Activated CD8-positive, alpha-beta memory T cell treated with anti-CD3 and anti-CD28 coated beads, Interleukin-2, amount 10 ng/mL, durations not matched to agents 7 days and 5 days (primary cell): ENCODE measurements around the gene UNC5B. TPM values are rescaled to one million over a fixed set of nuclear protein-coding genes. Genes with fewer than 3 reads are reported as not detected.
A peak's percentile ranks its signal among the peaks of the same experiment; 100 is the strongest.

ENCODE experiments used
- ATAC-seq: fragments of 150-1000 bp; cut with Tn5 transposase; one replicate; pipeline ENCODE4 v1.10.0; 2021; ENCODE audit warnings: moderate library complexity
- CTCF ChIA-PET: fragments of 350-600 bp; sonication (Branson Sonifier 250); formaldehyde crosslinking; loops from one replicate; lab custom pipeline; 2021; ENCODE audit warnings: antibody characterized with exemption; lab: Charles Lee
- DNase-seq: peaks from one replicate; pipeline ENCODE4 v3.0.0-alpha.2; 2020
- H3K27ac Mint-ChIP-seq: one replicate; pipeline ENCODE4 v1.8.0; 2021; ENCODE audit warnings: mild to moderate bottlenecking, mixed read lengths
- H3K27me3 Mint-ChIP-seq: one replicate; pipeline ENCODE4 v1.8.0; 2021; ENCODE audit warnings: mixed read lengths
- H3K36me3 Mint-ChIP-seq: one replicate; pipeline ENCODE4 v1.8.0; 2021; ENCODE audit warnings: mild to moderate bottlenecking, mixed read lengths
- H3K4me1 Mint-ChIP-seq: one replicate; pipeline ENCODE4 v1.8.0; 2021; ENCODE audit warnings: mixed read lengths
- H3K4me3 Mint-ChIP-seq: one replicate; pipeline ENCODE4 v1.8.0; 2021; ENCODE audit warnings: mild to moderate bottlenecking, moderate library complexity, mixed read lengths
- H3K9me3 Mint-ChIP-seq: one replicate; pipeline ENCODE4 v1.8.0; 2022; ENCODE audit warnings: low read depth, mixed read lengths
- total RNA-seq, 2 experiments: library from RNA; stranded (reverse); gene quantifications; one replicate each; pipeline ENCODE4 v1.2.3, GENCODE V29; 2021

UNC5B gene
- total RNA-seq, 2 experiments from 2014 or later, result 0.06 TPM; not detected in 1

- H3K36me3 Mint-ChIP-seq, result no peaks in the 10 kb centered on the region
- H3K4me1 Mint-ChIP-seq, result no peaks in the 10 kb centered on the region
- no peaks in the 10 kb centered on the region for H3K9me3 Mint-ChIP-seq
- DNase-seq (no peak), ATAC-seq (no peak)
- H3K27ac Mint-ChIP-seq, result no peak overlapping the region
- H3K4me3 Mint-ChIP-seq, result no peak overlapping the region
- no peaks in the 10 kb centered on the region for H3K27me3 Mint-ChIP-seq
- CTCF ChIA-PET, result no interaction called here
These were observed 67.3 kb downstream of the UNC5B start for GRCh38 chr10:71279590-71280170.

GRCh38 chr10:71280216-71280615 is 67.8 kb downstream of the UNC5B start:
- no peak overlapping the region for H3K4me3 Mint-ChIP-seq
- H3K9me3 Mint-ChIP-seq, result no peaks in the 10 kb centered on the region
- CTCF ChIA-PET, result no interaction called here
- no peak for DNase-seq
- H3K36me3 Mint-ChIP-seq, result no peaks in the 10 kb centered on the region
- H3K27me3 Mint-ChIP-seq, result no peaks in the 10 kb centered on the region
- no peak overlapping the region for H3K27ac Mint-ChIP-seq
- H3K4me1 Mint-ChIP-seq, result no peaks in the 10 kb centered on the region
- ATAC-seq, result no peak

GRCh38 chr10:71280825-71281224 is 68.5 kb downstream of the UNC5B start:
- CTCF ChIA-PET, result no interaction called here
- Mint-ChIP-seq H3K4me1 (no peaks in the 10 kb centered on the region), H3K36me3 (no peaks in the 10 kb centered on the region), H3K9me3 (no peaks in the 10 kb centered on the region), H3K27ac (no peak overlapping the region), H3K27me3 (no peaks in the 10 kb centered on the region), H3K4me3 (no peak overlapping the region)
- DNase-seq (no peak), ATAC-seq (no peak)

DNA sequence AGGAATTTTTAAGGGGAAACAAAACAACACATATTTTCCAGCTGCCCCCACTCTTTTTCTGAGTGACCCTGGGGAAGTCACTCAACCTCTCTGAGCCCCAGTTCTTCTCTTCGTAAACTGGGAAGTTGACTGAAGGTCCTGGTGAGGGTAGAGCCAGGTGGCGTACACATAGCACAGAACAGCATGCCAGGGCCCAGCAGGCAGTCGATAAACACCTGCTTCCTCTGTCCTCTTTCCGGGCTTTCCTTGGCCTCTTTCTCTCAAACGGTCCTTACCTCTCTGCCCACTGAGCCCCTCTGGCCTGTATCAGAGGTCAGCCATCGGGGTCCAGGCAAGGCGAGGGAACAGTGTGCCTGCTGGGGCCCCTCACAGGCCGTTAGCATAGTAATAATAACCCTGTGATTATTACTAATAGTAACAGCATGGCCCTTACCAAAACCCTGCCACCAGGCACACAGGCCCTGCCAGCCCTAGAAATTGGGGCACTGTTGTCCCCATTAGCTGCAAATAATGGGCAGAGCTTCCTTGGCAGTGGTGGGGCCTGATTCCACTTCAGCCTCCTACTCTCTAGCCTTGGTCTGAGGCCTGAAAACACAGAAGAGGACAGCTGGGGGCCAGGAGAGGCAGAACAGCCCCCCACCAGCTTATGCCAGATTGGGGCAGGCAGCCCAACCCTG is 69.4 kb downstream of the UNC5B start:
- H3K27ac Mint-ChIP-seq, result no peak overlapping the region

GRCh38 chr10:71282323-71282680 is 69.9 kb downstream of the UNC5B start:
- H3K27ac Mint-ChIP-seq, result no peak overlapping the region
- no peaks in the 10 kb centered on the region for H3K9me3 Mint-ChIP-seq
- H3K4me1 Mint-ChIP-seq, result no peaks in the 10 kb centered on the region
- H3K36me3 Mint-ChIP-seq, result no peaks in the 10 kb centered on the region
- no peak overlapping the region for H3K4me3 Mint-ChIP-seq
- H3K27me3 Mint-ChIP-seq, result no peaks in the 10 kb centered on the region
- DNase-seq, result no peak
- CTCF ChIA-PET, result no interaction called here
- ATAC-seq, result no peak

More for the DNA sequence above, 69.4 kb downstream of the UNC5B start:
- Mint-ChIP-seq H3K36me3 (no peaks in the 10 kb centered on the region), H3K9me3 (no peaks in the 10 kb centered on the region), H3K4me1 (no peaks in the 10 kb centered on the region), H3K27me3 (no peaks in the 10 kb centered on the region), H3K4me3 (no peak overlapping the region)
- ATAC-seq (no peak), DNase-seq (no peak)
- CTCF ChIA-PET, result no interaction called here

DNA sequence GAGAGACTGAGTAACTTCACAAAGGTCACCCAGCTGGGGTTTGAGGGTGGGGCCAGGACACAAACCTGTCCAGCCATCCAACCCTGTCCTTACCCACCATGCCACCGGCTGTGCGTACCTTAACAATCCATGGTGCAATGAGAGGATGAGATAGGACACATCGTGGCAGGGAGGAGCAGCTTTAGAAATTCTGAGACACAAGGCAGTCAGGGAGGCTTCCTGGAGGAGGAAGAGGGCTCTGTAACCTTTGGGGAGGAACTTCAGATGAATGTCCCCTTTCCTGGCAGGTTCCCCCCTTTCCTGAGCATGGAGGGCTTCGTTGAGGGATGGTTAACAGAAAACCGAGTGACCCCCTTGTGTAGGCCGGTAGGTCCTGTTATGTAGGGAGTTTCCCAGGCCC is 71.0 kb downstream of the UNC5B start:
- Mint-ChIP-seq H3K4me3 (no peak overlapping the region), H3K27me3 (no peaks in the 10 kb centered on the region), H3K9me3 (no peaks in the 10 kb centered on the region), H3K36me3 (no peaks in the 10 kb centered on the region), H3K27ac (no peak overlapping the region), H3K4me1 (no peaks in the 10 kb centered on the region)
- CTCF ChIA-PET, result interaction anchor here (2.3 kb wide), 1 partner anchor 12 kb away, joined by 15 read pairs; no protein-coding TSS in a partner anchor
- ATAC-seq, result no peak
- no peak for DNase-seq

- DNase-seq, result no peak
- H3K27ac Mint-ChIP-seq, result no peak overlapping the region
- H3K4me1 Mint-ChIP-seq, result no peaks in the 10 kb centered on the region
- H3K4me3 Mint-ChIP-seq, result no peak overlapping the region
- H3K27me3 Mint-ChIP-seq, result no peaks in the 10 kb centered on the region
- no peaks in the 10 kb centered on the region for H3K36me3 Mint-ChIP-seq
- no peak for ATAC-seq
- no peaks in the 10 kb centered on the region for H3K9me3 Mint-ChIP-seq
- CTCF ChIA-PET, result interaction anchor here (1.0 to 2.3 kb wide), 3 partner anchors 13 to 359 kb away, joined by 4 to 15 read pairs (median 6); no protein-coding TSS in a partner anchor
These were observed 71.5 kb downstream of the UNC5B start for GRCh38 chr10:71283876-71284275.

- Mint-ChIP-seq H3K36me3 (no peaks in the 10 kb centered on the region), H3K4me3 (no peak overlapping the region), H3K4me1 (no peaks in the 10 kb centered on the region), H3K9me3 (no peaks in the 10 kb centered on the region), H3K27ac (no peak overlapping the region), H3K27me3 (no peaks in the 10 kb centered on the region)
- no peak for ATAC-seq
- CTCF ChIA-PET, result interaction anchor here (0.6 to 2.3 kb wide), 7 partner anchors 9 to 362 kb away, joined by 3 to 15 read pairs (median 4); no protein-coding TSS in a partner anchor
- DNase-seq, result no peak
These were observed 72.3 kb downstream of the UNC5B start for GRCh38 chr10:71284544-71285179.

DNA sequence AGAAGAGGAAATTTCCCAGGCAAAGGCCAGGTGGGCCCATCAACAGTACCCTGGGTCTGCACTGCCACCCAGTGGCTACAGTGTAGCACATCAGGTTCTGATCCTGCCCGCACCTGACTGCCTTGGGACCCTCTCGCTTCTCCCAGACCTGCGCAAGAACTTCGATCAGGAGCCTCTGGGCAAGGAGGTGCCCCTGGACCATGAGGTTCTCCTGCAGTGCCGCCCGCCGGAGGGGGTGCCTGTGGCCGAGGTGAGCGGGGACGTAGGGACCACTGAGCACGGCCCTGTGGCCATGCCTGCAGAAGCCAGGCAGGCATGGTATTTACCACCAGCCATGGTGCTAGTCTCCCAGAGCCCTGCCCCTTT is 72.8 kb downstream of the UNC5B start:
- no peaks in the 10 kb centered on the region for H3K9me3 Mint-ChIP-seq
- H3K36me3 Mint-ChIP-seq, result no peaks in the 10 kb centered on the region
- H3K27ac Mint-ChIP-seq, result no peak overlapping the region
- no peaks in the 10 kb centered on the region for H3K27me3 Mint-ChIP-seq
- H3K4me1 Mint-ChIP-seq, result no peaks in the 10 kb centered on the region
- ATAC-seq (peak; percentile 51), DNase-seq (peak; percentile 45)
- CTCF ChIA-PET, result interaction anchor here (0.9 to 2.3 kb wide), 7 partner anchors 11 to 362 kb away, joined by 3 to 15 read pairs (median 4); no protein-coding TSS in a partner anchor
- no peak overlapping the region for H3K4me3 Mint-ChIP-seq

DNA sequence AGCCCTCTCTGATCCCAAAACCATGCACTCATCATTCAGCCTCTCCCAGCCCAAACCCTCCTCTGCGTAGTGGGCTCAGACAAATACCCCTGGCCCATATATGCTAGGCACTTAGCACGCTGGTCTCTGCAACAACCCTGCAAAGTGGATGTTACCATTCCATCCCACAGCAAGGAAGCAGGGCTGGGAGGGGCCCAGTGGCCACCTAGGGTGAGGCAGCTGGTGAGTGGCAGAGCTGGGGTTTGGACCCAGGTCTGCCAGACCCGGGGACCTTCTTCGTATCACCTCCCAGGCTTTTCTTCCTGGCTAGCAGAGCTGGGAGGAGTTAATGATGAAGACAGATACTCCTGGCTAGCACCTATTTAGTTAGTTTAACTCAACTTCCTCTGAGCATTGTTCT is 73.6 kb downstream of the UNC5B start:
- no peaks in the 10 kb centered on the region for H3K9me3 Mint-ChIP-seq

GRCh38 chr10:71286521-71287294 is 74.3 kb downstream of the UNC5B start:
- H3K27ac Mint-ChIP-seq, result no peak overlapping the region
- H3K4me3 Mint-ChIP-seq, result no peak overlapping the region
- H3K4me1 Mint-ChIP-seq, result no peaks in the 10 kb centered on the region
- H3K36me3 Mint-ChIP-seq, result no peaks in the 10 kb centered on the region
- ATAC-seq (no peak), DNase-seq (no peak)
- no peaks in the 10 kb centered on the region for H3K9me3 Mint-ChIP-seq
- CTCF ChIA-PET, result no interaction called here
- no peaks in the 10 kb centered on the region for H3K27me3 Mint-ChIP-seq

More for the DNA sequence above, 73.6 kb downstream of the UNC5B start:
- no peak for ATAC-seq
- Mint-ChIP-seq H3K4me3 (no peak overlapping the region), H3K36me3 (no peaks in the 10 kb centered on the region), H3K27me3 (no peaks in the 10 kb centered on the region), H3K4me1 (no peaks in the 10 kb centered on the region), H3K27ac (no peak overlapping the region)
- CTCF ChIA-PET, result interaction anchor here (0.9 to 1.7 kb wide), 3 partner anchors 12 to 363 kb away, joined by 3 to 7 read pairs (median 4); no protein-coding TSS in a partner anchor
- DNase-seq, result no peak

GRCh38 chr10:71287456-71287855 is 75.1 kb downstream of the UNC5B start:
- no peak overlapping the region for H3K27ac Mint-ChIP-seq
- ATAC-seq (no peak), DNase-seq (no peak)
- CTCF ChIA-PET, result no interaction called here
- H3K4me3 Mint-ChIP-seq, result no peak overlapping the region
- H3K36me3 Mint-ChIP-seq, result no peaks in the 10 kb centered on the region
- H3K9me3 Mint-ChIP-seq, result no peaks in the 10 kb centered on the region
- H3K27me3 Mint-ChIP-seq, result no peaks in the 10 kb centered on the region
- no peaks in the 10 kb centered on the region for H3K4me1 Mint-ChIP-seq

DNA sequence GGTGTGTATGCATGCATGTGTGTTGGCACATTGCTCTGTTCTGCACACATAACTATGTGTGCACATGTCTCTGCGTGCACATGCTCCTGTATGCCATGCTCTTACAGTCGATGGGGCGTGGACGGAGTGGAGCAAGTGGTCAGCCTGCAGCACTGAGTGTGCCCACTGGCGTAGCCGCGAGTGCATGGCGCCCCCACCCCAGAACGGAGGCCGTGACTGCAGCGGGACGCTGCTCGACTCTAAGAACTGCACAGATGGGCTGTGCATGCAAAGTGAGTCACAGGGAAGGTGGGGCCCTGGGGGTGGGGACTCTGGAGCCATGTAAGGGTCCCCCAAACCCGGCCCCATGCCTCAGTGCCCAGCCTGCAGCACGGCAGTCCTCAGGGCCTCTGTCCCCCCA is 76.1 kb downstream of the UNC5B start:
- H3K9me3 Mint-ChIP-seq, result no peaks in the 10 kb centered on the region
- no peak overlapping the region for H3K27ac Mint-ChIP-seq
- CTCF ChIA-PET, result no interaction called here
- no peak overlapping the region for H3K4me3 Mint-ChIP-seq
- DNase-seq (no peak), ATAC-seq (no peak)
- H3K36me3 Mint-ChIP-seq, result no peaks in the 10 kb centered on the region
- no peaks in the 10 kb centered on the region for H3K4me1 Mint-ChIP-seq
- H3K27me3 Mint-ChIP-seq, result no peaks in the 10 kb centered on the region
